Activated CD4-positive, alpha-beta T cell treated with anti-CD3 and anti-CD28 coated beads, Interleukin-2, amount 50 U/mL, for 16 hours (primary cell): ENCODE measurements around the gene MGLL.

ENCODE experiments used
- DNase-seq: peaks from one replicate; pipeline ENCODE4 v3.0.0-alpha.2; 2020

The MGLL gene

DNA sequence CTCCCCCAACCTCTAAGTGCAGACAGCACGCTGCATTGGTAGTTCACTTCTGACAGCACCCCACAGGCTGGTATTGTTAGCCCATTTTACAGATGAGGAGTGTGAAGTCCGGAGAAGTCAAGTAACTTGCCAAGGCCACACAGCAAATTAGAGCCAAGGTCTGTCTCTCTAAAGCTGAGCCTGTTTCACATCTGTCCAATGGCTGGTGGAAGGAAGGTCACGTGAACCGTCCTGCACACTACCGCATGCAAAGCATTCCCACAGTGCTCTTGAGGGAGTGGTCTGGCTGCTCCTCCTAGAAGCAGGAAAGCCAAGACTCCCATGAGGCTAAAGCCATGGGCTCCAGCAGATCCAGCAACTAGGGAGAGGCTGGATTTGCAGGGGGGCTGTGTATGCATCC, 50.0 kb downstream of the MGLL start:
- no peak for DNase-seq

- DNase-seq, result no peak
Observed at GRCh38 chr3:127771746-127772145, 50.6 kb downstream of the MGLL start.

DNA sequence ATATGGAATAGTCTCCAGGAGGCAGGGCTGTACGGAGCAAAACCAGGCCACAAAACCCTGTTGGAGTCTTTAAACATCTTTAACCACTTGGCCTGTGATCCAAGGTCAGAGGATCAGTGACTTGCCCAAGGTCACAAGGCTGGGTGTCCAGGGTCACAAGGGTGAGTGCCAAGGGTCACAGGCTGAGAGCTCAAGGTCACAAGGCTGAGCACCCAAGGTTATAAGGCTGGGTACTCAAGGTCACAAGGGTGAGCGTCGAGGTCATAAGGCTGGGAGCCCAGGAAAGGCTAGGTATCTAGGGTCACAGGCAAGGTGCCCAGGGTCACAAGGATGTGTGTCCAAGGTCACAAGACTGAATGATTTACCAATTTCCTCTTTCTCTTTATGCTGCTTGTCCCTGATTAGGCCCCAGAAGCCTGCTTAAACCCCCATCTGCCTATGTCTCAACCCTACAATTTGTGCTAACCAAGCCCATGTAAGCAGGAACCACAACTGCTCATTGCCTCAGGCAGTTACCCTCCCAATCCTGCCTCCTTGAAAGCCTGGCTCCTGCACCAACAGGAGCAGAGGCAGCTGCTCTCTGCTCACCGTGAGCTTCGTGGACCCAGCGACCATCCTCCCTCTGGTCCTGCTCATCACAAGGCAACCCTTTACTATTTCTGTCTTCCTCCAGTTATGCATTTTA, 51.5 kb downstream of the MGLL start:
- no peak for DNase-seq

DNA sequence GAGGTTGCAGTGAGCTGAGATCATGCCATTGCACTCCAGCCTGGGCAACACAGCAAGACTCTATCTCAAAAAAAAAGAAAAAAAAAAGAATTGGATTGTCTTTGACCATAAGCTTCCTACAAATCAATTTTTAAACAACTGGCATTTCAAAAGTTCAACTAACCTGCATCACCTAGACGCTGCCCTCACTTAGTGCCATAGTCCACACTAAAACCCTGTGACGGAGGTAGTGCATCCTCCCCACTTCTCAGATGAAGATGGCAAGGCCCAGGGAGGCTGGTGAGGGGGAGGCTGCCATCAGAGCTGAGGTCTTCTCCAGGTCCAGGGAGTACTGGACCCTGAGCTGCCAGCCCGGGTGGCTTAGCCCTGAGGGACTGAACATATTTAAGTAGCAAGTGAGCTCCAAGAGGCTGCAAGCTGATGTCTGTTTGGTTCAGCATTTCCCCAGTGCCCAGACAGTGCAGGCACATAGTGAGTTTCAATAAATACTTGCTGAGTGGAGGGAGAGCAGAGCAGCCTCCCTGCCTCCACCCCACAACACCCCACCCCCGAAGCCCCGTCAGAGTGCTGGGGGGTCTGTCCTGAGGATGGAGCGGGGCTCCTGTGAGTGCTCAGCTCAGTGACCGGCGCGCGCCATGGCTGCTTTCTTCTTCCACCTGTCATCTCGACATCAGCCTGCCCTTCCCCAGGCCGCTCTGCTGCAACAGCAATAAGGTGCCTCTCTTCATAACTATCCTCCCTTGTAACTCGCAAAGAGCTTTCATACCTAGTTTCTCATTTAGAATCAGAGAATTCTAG, 52.8 kb downstream of the MGLL start:
- no peak for DNase-seq

GRCh38 chr3:127768346-127769008, 53.8 kb downstream of the MGLL start:
- DNase-seq, result peak; percentile 26

- no peak for DNase-seq
Observed at GRCh38 chr3:127767126-127767525, 55.2 kb downstream of the MGLL start.

DNA sequence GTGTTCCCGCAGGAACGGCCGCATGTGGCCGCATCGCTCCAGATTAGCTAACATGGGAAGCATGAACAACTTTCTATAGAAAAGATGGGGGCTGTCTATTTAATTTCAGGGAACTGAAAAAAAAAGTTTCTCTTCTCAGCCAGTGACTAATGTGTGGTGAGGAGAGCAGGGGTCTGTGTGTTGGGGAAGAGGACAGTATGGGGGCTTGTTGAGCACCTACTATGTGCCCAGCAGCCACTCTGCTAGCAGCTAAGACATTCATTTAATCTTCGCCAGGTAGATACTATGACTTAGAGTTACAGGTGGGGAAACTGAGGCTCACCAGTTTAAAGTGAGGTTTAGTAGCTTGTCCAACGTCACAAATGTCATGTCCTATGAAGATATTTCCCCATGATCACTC, 56.6 kb downstream of the MGLL start:
- no peak for DNase-seq

DNA sequence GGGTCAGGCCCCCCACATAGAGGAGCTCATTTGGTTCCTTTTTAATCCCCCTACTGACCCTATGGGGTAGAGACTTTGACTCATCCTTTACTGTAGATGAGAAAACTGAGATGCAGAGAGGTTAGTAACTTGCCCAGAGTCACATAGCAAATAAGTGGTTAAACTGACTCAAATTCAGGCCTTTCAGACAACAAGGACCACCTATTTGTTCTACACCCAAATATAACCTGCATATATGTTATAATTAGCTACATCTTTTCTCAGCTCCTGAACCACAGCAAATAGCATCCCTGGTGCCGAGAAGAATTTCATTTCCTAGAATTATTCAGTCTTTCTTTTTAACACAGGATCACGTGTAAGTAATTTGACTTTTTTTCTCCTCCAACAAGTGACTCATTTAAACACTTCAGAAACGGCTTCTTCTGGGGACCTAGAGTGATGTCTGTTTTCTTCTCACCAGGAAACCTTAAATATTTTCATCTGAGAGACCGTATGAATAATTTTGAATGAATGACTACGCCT, 57.4 kb downstream of the MGLL start:
- peak; percentile 38 for DNase-seq

GRCh38 chr3:127764301-127764700, 58.0 kb downstream of the MGLL start:
- no peak for DNase-seq

GRCh38 chr3:127763816-127764215, 58.5 kb downstream of the MGLL start:
- DNase-seq, result no peak

DNA sequence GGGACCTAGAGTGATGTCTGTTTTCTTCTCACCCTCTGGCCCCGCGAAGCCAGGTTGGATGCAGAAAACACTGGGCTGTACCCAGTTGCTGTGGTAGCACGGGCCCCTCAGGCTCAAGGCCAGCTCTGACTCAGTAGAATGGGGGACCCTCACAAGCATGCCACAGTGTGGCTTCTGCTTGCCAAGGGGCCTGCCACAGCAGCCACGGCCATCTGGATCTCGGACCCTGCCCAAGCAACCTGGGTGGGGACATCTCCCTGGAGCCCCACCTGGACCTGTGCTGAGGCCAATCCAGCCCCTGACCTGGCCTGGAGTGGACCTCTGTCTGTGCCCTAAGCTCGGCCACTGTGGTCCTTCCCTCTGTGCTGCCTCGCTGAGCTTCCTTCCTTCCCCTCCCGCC, 59.0 kb downstream of the MGLL start:
- DNase-seq, result no peak

DNA sequence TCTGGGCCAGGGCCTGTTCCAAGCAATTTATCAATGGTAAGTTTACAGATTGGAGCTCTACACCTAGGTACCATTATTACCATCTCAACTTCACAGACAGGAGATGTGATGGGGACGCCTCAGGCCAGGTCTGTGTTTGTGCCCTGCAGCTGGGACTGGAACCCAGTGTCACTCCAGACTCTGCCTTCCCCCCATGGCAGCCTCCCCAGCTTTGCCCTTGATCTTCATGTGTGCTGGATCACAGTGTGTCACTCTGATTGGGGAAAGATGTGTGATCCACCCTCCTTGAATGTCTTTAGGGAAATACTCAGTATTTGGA, 59.6 kb downstream of the MGLL start:
- DNase-seq, result no peak

- DNase-seq, result peak; percentile 32
Observed at GRCh38 chr3:127762077-127762786, 60.1 kb downstream of the MGLL start.

- DNase-seq, result no peak
Observed at GRCh38 chr3:127761441-127761801, 60.9 kb downstream of the MGLL start.

DNA sequence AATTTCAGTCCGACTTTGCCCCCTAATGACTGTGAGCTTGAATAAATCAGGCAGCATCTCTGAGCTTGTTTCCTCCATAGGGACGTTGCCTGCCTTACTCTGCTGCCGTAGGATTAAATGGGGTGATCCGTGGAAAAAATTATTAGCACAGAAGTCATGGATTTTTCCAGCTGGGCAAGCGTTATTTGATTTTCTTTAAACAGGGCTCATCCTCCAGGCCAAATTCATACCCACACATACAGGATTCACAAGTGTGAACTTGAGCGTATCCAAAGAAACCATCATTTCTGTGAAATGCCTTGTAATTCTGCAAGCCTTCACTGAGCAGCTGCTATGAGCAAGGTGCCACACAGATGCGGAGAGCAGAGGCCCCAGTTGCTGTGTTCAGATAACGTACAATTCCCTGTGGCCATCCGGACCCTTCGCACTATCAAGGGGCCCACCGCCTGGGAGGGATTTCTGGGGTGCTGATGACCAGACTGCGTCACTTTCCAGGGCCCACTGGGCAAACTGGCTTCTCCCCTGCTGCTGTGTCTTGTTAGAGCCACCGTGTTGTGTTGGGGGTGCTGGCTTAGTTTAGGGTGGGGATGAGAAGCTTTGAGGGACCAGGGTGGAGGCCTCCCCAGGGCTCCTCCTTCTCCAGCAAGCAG, 61.4 kb downstream of the MGLL start:
- DNase-seq, result no peak

DNA sequence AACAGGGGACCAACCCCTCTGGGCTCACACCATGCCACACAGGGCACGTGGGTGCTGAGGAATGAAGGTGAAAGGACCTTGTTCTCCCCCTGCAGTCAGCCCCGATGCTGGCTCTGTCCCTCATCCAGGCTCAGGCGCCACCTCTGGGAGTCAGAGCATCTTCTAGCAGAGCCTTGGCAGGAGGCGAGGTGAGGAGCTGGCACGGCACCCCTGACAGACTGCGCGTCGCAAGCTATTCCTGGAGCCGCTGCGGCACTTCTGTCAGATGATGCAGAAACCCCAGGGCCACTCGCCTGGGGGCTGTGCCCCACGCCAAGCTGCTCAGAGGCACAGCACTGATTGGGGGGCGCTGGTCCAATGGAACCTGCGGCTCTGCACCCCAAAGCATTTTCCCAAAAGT, 62.0 kb downstream of the MGLL start:
- DNase-seq, result no peak

GRCh38 chr3:127759826-127760225, 62.5 kb downstream of the MGLL start:
- no peak for DNase-seq

GRCh38 chr3:127758013-127758412, 64.3 kb downstream of the MGLL start:
- no peak for DNase-seq

DNA sequence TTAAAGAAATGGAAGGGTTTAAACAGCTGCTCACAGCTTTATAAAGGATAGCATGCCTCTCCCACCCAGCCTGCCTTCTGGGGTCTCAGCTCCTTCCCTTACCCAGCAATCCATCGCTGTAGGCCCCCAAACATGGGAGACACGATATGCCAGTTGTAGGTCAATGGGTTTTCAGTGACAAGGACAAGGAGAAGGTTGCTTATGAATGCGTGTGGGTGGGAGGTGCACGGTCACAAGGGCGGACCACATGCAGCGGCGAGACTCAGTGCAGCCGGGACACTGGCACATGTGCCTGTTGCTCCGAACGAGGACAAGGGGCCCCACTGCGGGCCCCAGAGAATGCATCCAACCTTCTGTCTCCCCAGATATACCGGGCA, 67.0 kb downstream of the MGLL start:
- DNase-seq, result no peak

- DNase-seq, result no peak
Observed at GRCh38 chr3:127754411-127755304, 67.7 kb downstream of the MGLL start.

- no peak for DNase-seq
Observed at GRCh38 chr3:127753898-127754410, 68.4 kb downstream of the MGLL start.

GRCh38 chr3:127753338-127753737, 69.0 kb downstream of the MGLL start:
- no peak for DNase-seq
